DND-41 (cell line): Measurements from ENCODE around the gene CNOT1.

Experiments used
- CTCF ChIP-seq: IDR thresholded peaks from 2 replicates; pipeline ENCODE4 v1.5.1; 2012; ENCODE audit warnings: borderline replicate concordance, low read length, moderate library complexity, mild to moderate bottlenecking; ENCODE audit not compliant: poor library complexity, severe bottlenecking; ENCODE audit errors: extremely low read depth
- EZH2 ChIP-seq: IDR thresholded peaks from 3 replicates; pipeline ENCODE4 v1.6.1; 2012; ENCODE audit warnings: borderline replicate concordance, low read depth, mild to moderate bottlenecking, moderate library complexity, low read length, inconsistent platforms; ENCODE audit not compliant: severe bottlenecking

GRCh38 chr16:58620396-58620795, 9.2 kb downstream of the CNOT1 start:
- no peak for TF ChIP-seq CTCF
- TF ChIP-seq EZH2 = no peak
